Right lobe of liver (tissue), 4 donors: Measurements from ENCODE around the gene CXorf65.

ENCODE experiments used
- CTCF ChIP-seq, 4 donors: fragments of 200-600 bp in 3 of 4; fragments of 450-650 bp in 1 of 4; IDR thresholded peaks; one replicate each; pipeline versions ENCODE4 v1.5.1 to v1.8.0; 2016 to 2022; ENCODE audit warnings: antibody characterized with exemption in 4 of 4, mild to moderate bottlenecking in 2 of 4
- POLR2A ChIP-seq: fragments of 450-650 bp; IDR thresholded peaks from one replicate; pipeline ENCODE4 v1.6.1; 2017; ENCODE audit warnings: antibody characterized with exemption, mild to moderate bottlenecking
- donor health status: DM: no; HTN: no; CAD: no.
- donor health status: DM: no; HTN: no; CAD: no.
- donor health status: DM: no; HTN: yes; CAD: no.

GRCh38 chrX:71147496-71148277 is 41.1 kb upstream of the CXorf65 start:
- TF ChIP-seq CTCF (IDR thresholded peaks at IDR 0.05) (no peak), POLR2A (no peak)
